ENCODE measurements around the gene TBCD.

The TBCD gene

GRCh38 chr17:82946081-82946480, 194.2 kb downstream of the TBCD start:
- TF ChIP-seq ZFX (IDR thresholded peaks at IDR 0.05; ENCODE audit: borderline replicate concordance): no peak
- TF ChIP-seq, protein P1, sequence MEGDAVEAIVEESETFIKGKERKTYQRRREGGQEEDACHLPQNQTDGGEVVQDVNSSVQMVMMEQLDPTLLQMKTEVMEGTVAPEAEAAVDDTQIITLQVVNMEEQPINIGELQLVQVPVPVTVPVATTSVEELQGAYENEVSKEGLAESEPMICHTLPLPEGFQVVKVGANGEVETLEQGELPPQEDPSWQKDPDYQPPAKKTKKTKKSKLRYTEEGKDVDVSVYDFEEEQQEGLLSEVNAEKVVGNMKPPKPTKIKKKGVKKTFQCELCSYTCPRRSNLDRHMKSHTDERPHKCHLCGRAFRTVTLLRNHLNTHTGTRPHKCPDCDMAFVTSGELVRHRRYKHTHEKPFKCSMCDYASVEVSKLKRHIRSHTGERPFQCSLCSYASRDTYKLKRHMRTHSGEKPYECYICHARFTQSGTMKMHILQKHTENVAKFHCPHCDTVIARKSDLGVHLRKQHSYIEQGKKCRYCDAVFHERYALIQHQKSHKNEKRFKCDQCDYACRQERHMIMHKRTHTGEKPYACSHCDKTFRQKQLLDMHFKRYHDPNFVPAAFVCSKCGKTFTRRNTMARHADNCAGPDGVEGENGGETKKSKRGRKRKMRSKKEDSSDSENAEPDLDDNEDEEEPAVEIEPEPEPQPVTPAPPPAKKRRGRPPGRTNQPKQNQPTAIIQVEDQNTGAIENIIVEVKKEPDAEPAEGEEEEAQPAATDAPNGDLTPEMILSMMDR (IDR thresholded peaks at IDR 0.05): no peak
- no peak overlapping the region for H3K27ac ChIP-seq

DNA sequence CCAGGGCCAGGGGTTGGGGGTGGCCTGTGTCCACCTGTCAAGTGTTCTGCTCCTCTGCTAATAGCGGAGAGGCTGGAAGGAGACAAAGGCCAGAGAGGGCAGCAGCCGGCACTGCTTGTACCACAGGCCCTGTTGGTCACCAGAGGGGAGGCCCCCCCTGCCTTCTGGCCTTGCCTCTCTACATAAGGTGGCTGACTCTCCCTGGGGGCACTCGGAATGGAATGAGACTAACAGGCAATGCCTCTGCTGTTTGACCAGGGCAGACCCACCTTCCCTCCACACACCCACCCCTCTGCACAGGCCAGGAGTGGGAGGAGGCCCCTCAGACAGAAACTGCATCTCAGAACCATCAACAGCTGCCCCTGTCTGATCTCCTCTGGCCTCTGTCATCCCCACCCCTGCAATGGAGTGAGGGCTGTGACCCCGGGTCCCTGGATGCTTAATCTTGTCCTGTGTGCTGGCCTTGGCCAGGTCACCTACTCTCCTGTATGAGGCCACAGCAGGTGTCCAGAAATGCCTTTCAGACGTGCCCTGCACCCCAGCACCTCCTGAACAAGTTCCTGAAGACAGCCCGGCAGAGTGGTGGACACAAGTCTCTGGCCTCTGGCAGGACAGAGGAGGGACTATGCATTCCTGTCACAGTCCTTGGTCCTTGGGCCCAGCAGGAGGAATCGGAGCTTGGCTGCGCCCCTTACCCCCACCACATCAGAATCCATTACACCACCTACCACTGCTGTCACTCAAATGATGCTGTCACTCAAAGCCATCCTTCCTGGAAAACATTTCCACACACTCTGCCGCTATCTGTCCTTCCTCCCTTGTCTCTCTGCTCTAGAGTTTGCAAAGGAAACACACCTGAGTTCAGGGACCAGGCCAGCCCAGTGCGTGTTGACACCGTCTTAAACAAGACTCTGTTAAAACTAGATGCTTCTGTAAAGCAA, 195.5 kb downstream of the TBCD start:
- H3K27ac ChIP-seq: no peak overlapping the region
- TF ChIP-seq, protein P1 (IDR thresholded peaks at IDR 0.05): no peak
- no peak for TF ChIP-seq ZFX (IDR thresholded peaks at IDR 0.05; ENCODE audit: borderline replicate concordance)

- H3K27ac ChIP-seq: no peak overlapping the region
- no peak for TF ChIP-seq ZFX (IDR thresholded peaks at IDR 0.05; ENCODE audit: borderline replicate concordance)
- TF ChIP-seq, protein P1 (IDR thresholded peaks at IDR 0.05): no peak
These were observed 196.2 kb downstream of the TBCD start for GRCh38 chr17:82948081-82948511.

GRCh38 chr17:82948957-82949356, 197.1 kb downstream of the TBCD start:
- H3K27ac ChIP-seq: no peak overlapping the region
- TF ChIP-seq, protein P1 (IDR thresholded peaks at IDR 0.05): no peak

GRCh38 chr17:82949361-82949760, 197.5 kb downstream of the TBCD start:
- H3K27ac ChIP-seq: no peak overlapping the region
- no peak for TF ChIP-seq ZFX (IDR thresholded peaks at IDR 0.05; ENCODE audit: borderline replicate concordance)
- TF ChIP-seq, protein P1 (IDR thresholded peaks at IDR 0.05): no peak

- H3K27ac ChIP-seq: no peak overlapping the region
- TF ChIP-seq, protein P1 (IDR thresholded peaks at IDR 0.05): no peak
- no peak for TF ChIP-seq ZFX (IDR thresholded peaks at IDR 0.05; ENCODE audit: borderline replicate concordance)
These were observed 198.1 kb downstream of the TBCD start for GRCh38 chr17:82949984-82950383.

- H3K27ac ChIP-seq: no peak overlapping the region
- TF ChIP-seq, protein P1 (IDR thresholded peaks at IDR 0.05): no peak
- no peak for TF ChIP-seq ZFX (IDR thresholded peaks at IDR 0.05; ENCODE audit: borderline replicate concordance)
These were observed 198.7 kb downstream of the TBCD start for GRCh38 chr17:82950525-82951102.

Measured in 22Rv1 (cell line).